H1 (cell line): ENCODE results near the gene USE1. TPM values are rescaled to one million over a fixed set of nuclear protein-coding genes. Genes with fewer than 3 reads are reported as not detected.

Source experiments
- CTCF ChIA-PET: fragments of 300-600 bp; sonication (Branson Sonifier 250); formaldehyde crosslinking; loops from one replicate; lab custom pipeline; 2021; ENCODE audit not compliant: partially characterized antibody; lab: Charles Lee
- POLR2A ChIA-PET: fragments of 300-600 bp; sonication (Branson Sonifier 250); formaldehyde crosslinking; loops from one replicate; lab custom pipeline; 2021; ENCODE audit warnings: inconsistent platforms; ENCODE audit not compliant: partially characterized antibody; lab: Charles Lee
- DNase-seq, 2 experiments: peaks; one replicate each; pipeline versions ENCODE4 v3.0.0 to v3.0.0-alpha.2; 2010 to 2022; ENCODE audit warnings: low spot score in 2 of 2, low read depth in 1 of 2, mixed read lengths in 1 of 2
- FAIRE-seq: peaks from 2 replicates; lab custom pipeline; 2011; peaks lifted over from hg19 to GRCh38; lab: Jason Lieb, UNC
- H2AFZ ChIP-seq: 2 replicates; pipeline ENCODE4 v1.8.1; 2012; ENCODE audit warnings: low read length, inconsistent platforms
- H2AK5ac ChIP-seq: 2 replicates; pipeline ENCODE4 v1.6.1; 2013; ENCODE audit warnings: low read depth, low read length
- H2BK120ac ChIP-seq: replicated peaks from 2 replicates; pipeline ENCODE3; 2013; ENCODE audit warnings: low read depth, low read length, inconsistent platforms
- H2BK12ac ChIP-seq: 2 replicates; pipeline ENCODE4 v1.6.1; 2013; ENCODE audit warnings: low read depth, low read length
- H2BK15ac ChIP-seq: 2 replicates; pipeline ENCODE4 v1.6.1; 2013; ENCODE audit warnings: low read length
- H2BK20ac ChIP-seq: 2 replicates; pipeline ENCODE4 v1.6.1; 2013; ENCODE audit warnings: low read length
- H2BK5ac ChIP-seq: 2 replicates; pipeline ENCODE4 v1.6.1; 2013; ENCODE audit warnings: low read depth, low read length
- H3K14ac ChIP-seq: 2 replicates; pipeline ENCODE4 v1.6.1; 2013; ENCODE audit warnings: inconsistent platforms; ENCODE audit not compliant: insufficient read length
- H3K18ac ChIP-seq: 2 replicates; pipeline ENCODE4 v1.6.1; 2013; ENCODE audit warnings: low read length; ENCODE audit errors: extremely low read depth
- H3K23ac ChIP-seq: 2 replicates; pipeline ENCODE4 v1.6.1; 2013; ENCODE audit warnings: inconsistent platforms; ENCODE audit not compliant: insufficient read length
- H3K23me2 ChIP-seq: 2 replicates; pipeline ENCODE4 v1.6.1; 2013; ENCODE audit warnings: low read depth, low read length
- H3K27ac ChIP-seq: 2 replicates; pipeline ENCODE4 v1.6.1; 2011; ENCODE audit warnings: low read depth, low read length, inconsistent platforms
- H3K27me3 ChIP-seq, 4 experiments: replicated peaks in 1 of 4; 1 replicate in 1 of 4; 2 replicates in 3 of 4; pipeline versions ENCODE4 v1.6.1 to v1.8.1; 2011 to 2013; ENCODE audit warnings: low read length in 3 of 4, mild to moderate bottlenecking in 3 of 4, inconsistent platforms in 2 of 4, mixed read lengths in 2 of 4, moderate library complexity in 1 of 4; ENCODE audit not compliant: control insufficient read depth in 3 of 4, insufficient read depth in 3 of 4; ENCODE audit errors: extremely low read depth in 1 of 4
- H3K36me3 ChIP-seq, 4 experiments: 2 replicates each; pipeline versions ENCODE4 v1.6.1 to v1.8.1; 2011 to 2013; ENCODE audit warnings: mild to moderate bottlenecking in 4 of 4, low read length in 3 of 4, moderate library complexity in 2 of 4, control low read depth in 1 of 4, inconsistent platforms in 1 of 4; ENCODE audit not compliant: insufficient read depth in 4 of 4, control insufficient read depth in 2 of 4
- H3K4ac ChIP-seq: replicated peaks from 2 replicates; pipeline ENCODE3; 2013; ENCODE audit warnings: low read length, low read depth, mixed read lengths, inconsistent platforms; ENCODE audit not compliant: insufficient read length
- H3K4me1 ChIP-seq, 4 experiments: replicated peaks in 1 of 4; 1 replicate in 1 of 4; 2 replicates in 3 of 4; pipeline versions ENCODE4 v1.6.1 to v1.8.1; 2011 to 2013; ENCODE audit warnings: low read length in 3 of 4, inconsistent platforms in 2 of 4, mixed read lengths in 1 of 4; ENCODE audit not compliant: insufficient read depth in 4 of 4, control insufficient read depth in 3 of 4
- H3K4me2 ChIP-seq, 2 experiments: 2 replicates each; pipeline versions ENCODE4 v1.6.1 to v1.8.1; 2011 to 2013; ENCODE audit warnings: low read depth in 2 of 2, low read length in 2 of 2, control low read depth in 1 of 2, inconsistent platforms in 1 of 2, mild to moderate bottlenecking in 1 of 2; ENCODE audit not compliant: insufficient read depth in 1 of 2
- H3K4me3 ChIP-seq, 4 experiments: fragments of 200-600, 300-600 bp in 1 of 4; sonication (generic), shearing (Covaris generic), sonication (Bioruptor Twin) in 1 of 4; 2 replicates each; pipeline versions ENCODE4 v1.5.1 to v1.8.1; 2011 to 2016; ENCODE audit warnings: low read length in 4 of 4, low read depth in 3 of 4, control low read depth in 2 of 4, inconsistent platforms in 2 of 4, mild to moderate bottlenecking in 2 of 4, mixed read lengths in 1 of 4, moderate library complexity in 1 of 4; ENCODE audit not compliant: insufficient read depth in 2 of 4; ENCODE audit errors: extremely low read depth in 1 of 4
- H3K56ac ChIP-seq: replicated peaks from 2 replicates; pipeline ENCODE3; 2013; ENCODE audit warnings: low read depth, mild to moderate bottlenecking, mixed read lengths, low read length, inconsistent platforms; ENCODE audit not compliant: insufficient read length
- H3K79me1 ChIP-seq: 2 replicates; pipeline ENCODE4 v1.6.1; 2013; ENCODE audit warnings: low read depth, low read length, control low read depth
- H3K79me2 ChIP-seq, 2 experiments: 2 replicates each; pipeline versions ENCODE4 v1.6.1 to v1.8.1; 2012 to 2013; ENCODE audit warnings: low read length in 2 of 2, mild to moderate bottlenecking in 2 of 2, inconsistent platforms in 1 of 2; ENCODE audit not compliant: insufficient read depth in 2 of 2, control insufficient read depth in 1 of 2
- H3K9ac ChIP-seq, 4 experiments: replicated peaks in 1 of 4; 1 replicate in 1 of 4; 2 replicates in 3 of 4; pipeline versions ENCODE4 v1.6.1 to v1.8.1; 2011 to 2013; ENCODE audit warnings: low read depth in 3 of 4, low read length in 3 of 4, control low read depth in 2 of 4, mild to moderate bottlenecking in 2 of 4, moderate library complexity in 2 of 4, inconsistent platforms in 1 of 4; ENCODE audit errors: extremely low read depth in 1 of 4
- H3K9me3 ChIP-seq, 2 experiments: 2 replicates each; pipeline versions ENCODE4 v1.6.1 to v1.8.1; 2012 to 2013; ENCODE audit warnings: mild to moderate bottlenecking in 2 of 2, moderate library complexity in 2 of 2, control low read depth in 1 of 2, inconsistent platforms in 1 of 2, low read depth in 1 of 2, low read length in 1 of 2, mixed read lengths in 1 of 2; ENCODE audit not compliant: insufficient read depth in 2 of 2
- H4K20me1 ChIP-seq, 2 experiments: replicated peaks in 1 of 2; 2 replicates each; pipeline versions ENCODE3 to v1.8.1; 2011 to 2013; ENCODE audit warnings: inconsistent platforms in 2 of 2, low read length in 2 of 2, mild to moderate bottlenecking in 1 of 2; ENCODE audit not compliant: insufficient read depth in 2 of 2, control insufficient read depth in 1 of 2
- H4K5ac ChIP-seq: 2 replicates; pipeline ENCODE4 v1.6.1; 2013; ENCODE audit warnings: low read length, low read depth, mixed read lengths, inconsistent platforms; ENCODE audit not compliant: insufficient read length
- H4K8ac ChIP-seq: 2 replicates; pipeline ENCODE4 v1.8.0; 2013; ENCODE audit warnings: mild to moderate bottlenecking, moderate library complexity, low read length, inconsistent platforms; ENCODE audit not compliant: insufficient read depth; ENCODE audit errors: extremely low read depth
- H4K91ac ChIP-seq: replicated peaks from 2 replicates; pipeline ENCODE3; 2013; ENCODE audit warnings: low read length, mixed read lengths, inconsistent platforms; ENCODE audit not compliant: insufficient read length
- ATF3 ChIP-seq: IDR thresholded peaks from 2 replicates; pipeline ENCODE4 v1.6.1; 2011; ENCODE audit warnings: low read depth, mild to moderate bottlenecking, low read length; ENCODE audit not compliant: insufficient read depth
- CEBPB ChIP-seq: IDR thresholded peaks from 2 replicates; pipeline ENCODE4 v1.6.1; 2012; ENCODE audit warnings: low read depth, low read length
- CHD2 ChIP-seq: IDR thresholded peaks from 2 replicates; pipeline ENCODE4 v1.6.1; 2012; ENCODE audit warnings: low read length, improper control_type of control experiment
- EP300 ChIP-seq, 2 experiments: IDR thresholded peaks; 1 replicate in 1 of 2; 2 replicates in 1 of 2; pipeline ENCODE4 v1.6.1; 2011 to 2012; ENCODE audit warnings: low read depth in 2 of 2, low read length in 2 of 2, mild to moderate bottlenecking in 2 of 2, borderline replicate concordance in 1 of 2, inconsistent platforms in 1 of 2, moderate library complexity in 1 of 2
- GABPA ChIP-seq: IDR thresholded peaks from 2 replicates; pipeline ENCODE4 v1.6.1; 2011; ENCODE audit warnings: mild to moderate bottlenecking, low read length, moderate library complexity, borderline replicate concordance; ENCODE audit not compliant: insufficient read depth
- HDAC6 ChIP-seq: IDR thresholded peaks from one replicate; pipeline ENCODE4 v1.7.1; 2012; ENCODE audit warnings: low read depth, mild to moderate bottlenecking, inconsistent platforms, low read length, moderate library complexity
- KDM4A ChIP-seq: IDR thresholded peaks from one replicate; pipeline ENCODE4 v1.7.1; 2012; ENCODE audit warnings: low read depth, mild to moderate bottlenecking, moderate library complexity, low read length, inconsistent platforms; ENCODE audit not compliant: severe bottlenecking
- NRF1 ChIP-seq: IDR thresholded peaks from 2 replicates; pipeline ENCODE4 v1.6.1; 2011; ENCODE audit warnings: mild to moderate bottlenecking, low read depth, low read length, improper control_type of control experiment
- POU5F1 ChIP-seq: IDR thresholded peaks from 2 replicates; pipeline ENCODE4 v1.6.1; 2011; ENCODE audit warnings: low read depth, mild to moderate bottlenecking, low read length, moderate library complexity
- SP1 ChIP-seq: IDR thresholded peaks from 2 replicates; pipeline ENCODE4 v1.6.1; 2011; ENCODE audit warnings: low read depth, low read length
- SRF ChIP-seq: IDR thresholded peaks from 2 replicates; pipeline ENCODE4 v1.6.1; 2011; ENCODE audit warnings: mild to moderate bottlenecking, low read depth, low read length, moderate library complexity
- TEAD4 ChIP-seq: IDR thresholded peaks from 2 replicates; pipeline ENCODE4 v1.6.1; 2012; ENCODE audit warnings: low read depth, low read length, inconsistent platforms, mixed read lengths
- YY1 ChIP-seq: IDR thresholded peaks from 2 replicates; pipeline ENCODE4 v1.6.1; 2011; ENCODE audit warnings: low read depth, mild to moderate bottlenecking, low read length
- ZNF274 ChIP-seq: IDR thresholded peaks from 2 replicates; pipeline ENCODE4 v1.7.0; 2012; ENCODE audit warnings: low read length, borderline replicate concordance; ENCODE audit errors: extremely low read depth
- WGBS, 2 experiments: shearing (Covaris generic) in 1 of 2; methylation state at CpG; one replicate each; pipeline versions ENCODE4 v1.1.6 to v1.1.7; 2013 to 2015; ENCODE audit warnings: low lambda C conversion rate in 2 of 2, mixed read lengths in 2 of 2, inconsistent platforms in 1 of 2, low coverage in 1 of 2, missing lambda C conversion rate in 1 of 2; ENCODE audit not compliant: insufficient replicate concordance in 2 of 2, insufficient coverage in 1 of 2, insufficient read length in 1 of 2; ENCODE audit errors: extremely low coverage in 1 of 2, missing lambda C conversion rate in 1 of 2; 5-methylcytosine and 5-hydroxymethylcytosine counted together
- polyA plus RNA-seq, 7 experiments: library from polyadenylated mRNA; depleted of rRNA in 3 of 7; stranded (reverse) in 5 of 7; unstranded in 2 of 7; fragments of >200 nt in 5 of 7; fragments of 200-250 nt in 2 of 7; gene quantifications; 1 replicate in 5 of 7; 2 replicates in 1 of 7; 4 replicates in 1 of 7; pipeline versions ENCODE4 v1.2.1 to v1.2.3, GENCODE V29; 2011 to 2013; ENCODE audit warnings: missing spikeins in 2 of 7, mixed read lengths in 2 of 7
- total RNA-seq: library from RNA; stranded (reverse); fragmentation: NEBNext Ultra II Directional; extraction: Animal tissue kit (Norgen Biotek cat#: 25700); gene quantifications from 2 replicates; pipeline ENCODE4 v1.2.1, GENCODE V29; 2021

USE1 gene
- total and polyA plus RNA-seq, 2 of the 8 experiments (the other 6 are each of a cell fraction or from before 2014, with no cell fraction given) = 8.7 to 13.9 TPM

- no peaks in the 10 kb centered on the region for H3K79me1 ChIP-seq
- H4K20me1 ChIP-seq = peaks cover 0 to 2% of the 10 kb centered on the region in 2 experiments
- no peaks in the 10 kb centered on the region for H3K79me2 ChIP-seq
- no peak overlapping the region for H2BK15ac ChIP-seq
- H3K18ac ChIP-seq = no peak overlapping the region
- no peak overlapping the region for H2AFZ ChIP-seq
- no peak overlapping the region for H2BK12ac ChIP-seq
- H3K4me1 ChIP-seq = no peaks in the 10 kb centered on the region
- H2AK5ac ChIP-seq = no peak overlapping the region
- no peak overlapping the region for H2BK5ac ChIP-seq
- no peak overlapping the region for H3K27ac ChIP-seq
- no peak overlapping the region for H3K23ac ChIP-seq
- no peak overlapping the region for H3K14ac ChIP-seq
- H3K9me3 ChIP-seq = no peaks in the 10 kb centered on the region
- 91% methylated on average over 11 of the region's 17 CpGs; no CpG with 5 or more reads in 1 of the 2 experiments for WGBS, 2 experiments
- peaks cover 0 to 34% (median 17%) of the 10 kb centered on the region in 4 experiments; a peak in 7 of 8 replicates for H3K36me3 ChIP-seq
- no peak overlapping the region for H3K9ac ChIP-seq
- ChIA-PET CTCF (interaction anchor here (0.6 to 1.8 kb wide), 2 partner anchors 11 to 76 kb away, joined by 3 to 5 read pairs; no protein-coding TSS in a partner anchor), POLR2A (no interaction called here)
- H2BK120ac ChIP-seq = no peak overlapping the region
- H3K23me2 ChIP-seq = no peaks in the 10 kb centered on the region
- no peak overlapping the region for H4K5ac ChIP-seq
- peak overlapping the region; percentile 41; the same call in 1 of the 2 replicates for H4K8ac ChIP-seq
- no peak overlapping the region for H2BK20ac ChIP-seq
- H3K4me2 ChIP-seq = no peak overlapping the region
- no peak overlapping the region for H3K4me3 ChIP-seq
- DNase-seq (no peak), FAIRE-seq (no peak)
- TF ChIP-seq CHD2 = no peak
- no peak for TF ChIP-seq NRF1
- TF ChIP-seq KDM4A = no peak
- no peak for TF ChIP-seq SP1
- no peak for TF ChIP-seq GABPA
- no peak for TF ChIP-seq ATF3
- TF ChIP-seq CEBPB = no peak
- TF ChIP-seq TEAD4 = no peak
- no peak for TF ChIP-seq SRF
- no peak for TF ChIP-seq EP300 (IDR thresholded peaks at IDR 0.05; ENCODE audit: borderline replicate concordance in 1 of 2, low read depth in 2 of 2, low read length in 2 of 2)
- TF ChIP-seq POU5F1 = no peak
- TF ChIP-seq ZNF274 = no peak
- no peak for TF ChIP-seq HDAC6
- no peak for TF ChIP-seq YY1
- no peaks in the 10 kb centered on the region for H3K27me3 ChIP-seq
- H3K56ac ChIP-seq = no peak overlapping the region
- H3K4ac ChIP-seq = no peak overlapping the region
- no peak overlapping the region for H4K91ac ChIP-seq
Measured at GRCh38 chr19:17202713-17203112, 12.4 kb upstream of the USE1 start.
